Measurements from ENCODE around the gene CCDC141. TPM values are rescaled to one million over a fixed set of nuclear protein-coding genes. Genes with fewer than 3 reads are reported as not detected.

Gene CCDC141
- total RNA-seq, 6 donors from 2014 or later: 18.5 to 126 (median 58.5) TPM

DNA sequence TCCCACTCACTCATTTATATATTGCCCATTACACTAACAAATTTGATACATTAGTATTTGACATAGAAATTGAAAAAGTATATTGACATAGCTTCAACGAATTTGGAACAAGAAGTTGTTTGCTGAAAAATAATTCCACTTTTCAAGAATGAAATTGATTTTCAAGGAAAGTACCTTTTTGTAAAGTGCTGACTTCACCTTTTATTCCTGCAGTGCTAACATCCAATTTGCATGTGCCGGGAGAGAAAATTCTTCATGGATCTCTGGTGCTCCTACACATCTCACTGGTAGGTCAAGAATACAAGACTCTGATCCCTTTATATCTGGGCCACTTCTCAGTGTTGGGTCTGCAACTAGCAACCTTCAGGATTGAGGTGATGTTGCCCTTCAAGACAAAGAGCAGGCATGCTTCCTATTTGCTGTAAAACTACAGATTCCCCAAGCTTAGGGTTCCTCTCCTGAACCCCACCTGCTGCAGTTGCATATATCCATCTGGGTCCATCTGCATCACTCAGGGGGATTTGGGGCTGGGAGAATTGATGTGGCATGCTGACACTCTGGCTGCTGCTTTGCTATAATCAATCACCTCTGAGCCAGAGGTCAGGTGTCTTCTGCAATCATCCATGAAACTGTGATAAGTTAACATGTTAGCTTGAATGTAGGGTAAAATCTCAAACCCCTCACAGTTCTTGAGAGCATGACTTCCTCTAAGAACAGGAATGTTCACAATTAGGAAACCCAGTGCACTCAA lies 134.3 kb downstream of the CCDC141 start:
- DNase-seq (no peak), ATAC-seq (ENCODE audit: low FRiP score in 2 of 2) (no peak)
- Histone ChIP-seq H3K4me1 (peaks cover 0 to 6% (median 2%) of the 10 kb centered on the region in 4 donors), H3K4me3 (no peak overlapping the region), H3K36me3 (no peaks in the 10 kb centered on the region), H3K27me3 (no peaks in the 10 kb centered on the region), H3K27ac (no peak overlapping the region), H3K9me3 (no peaks in the 10 kb centered on the region)
- TF ChIP-seq POLR2AphosphoS5 (IDR thresholded peaks at IDR 0.05) (no peak), EP300 (IDR thresholded peaks at IDR 0.05) (no peak), POLR2A (IDR thresholded peaks at IDR 0.05) (no peak)
- TF ChIP-seq, protein P1, sequence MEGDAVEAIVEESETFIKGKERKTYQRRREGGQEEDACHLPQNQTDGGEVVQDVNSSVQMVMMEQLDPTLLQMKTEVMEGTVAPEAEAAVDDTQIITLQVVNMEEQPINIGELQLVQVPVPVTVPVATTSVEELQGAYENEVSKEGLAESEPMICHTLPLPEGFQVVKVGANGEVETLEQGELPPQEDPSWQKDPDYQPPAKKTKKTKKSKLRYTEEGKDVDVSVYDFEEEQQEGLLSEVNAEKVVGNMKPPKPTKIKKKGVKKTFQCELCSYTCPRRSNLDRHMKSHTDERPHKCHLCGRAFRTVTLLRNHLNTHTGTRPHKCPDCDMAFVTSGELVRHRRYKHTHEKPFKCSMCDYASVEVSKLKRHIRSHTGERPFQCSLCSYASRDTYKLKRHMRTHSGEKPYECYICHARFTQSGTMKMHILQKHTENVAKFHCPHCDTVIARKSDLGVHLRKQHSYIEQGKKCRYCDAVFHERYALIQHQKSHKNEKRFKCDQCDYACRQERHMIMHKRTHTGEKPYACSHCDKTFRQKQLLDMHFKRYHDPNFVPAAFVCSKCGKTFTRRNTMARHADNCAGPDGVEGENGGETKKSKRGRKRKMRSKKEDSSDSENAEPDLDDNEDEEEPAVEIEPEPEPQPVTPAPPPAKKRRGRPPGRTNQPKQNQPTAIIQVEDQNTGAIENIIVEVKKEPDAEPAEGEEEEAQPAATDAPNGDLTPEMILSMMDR (IDR thresholded peaks at IDR 0.05): no peak
- 51 to 62% methylated on average over 2 of the region's 2 CpGs for WGBS, 2 donors

DNA sequence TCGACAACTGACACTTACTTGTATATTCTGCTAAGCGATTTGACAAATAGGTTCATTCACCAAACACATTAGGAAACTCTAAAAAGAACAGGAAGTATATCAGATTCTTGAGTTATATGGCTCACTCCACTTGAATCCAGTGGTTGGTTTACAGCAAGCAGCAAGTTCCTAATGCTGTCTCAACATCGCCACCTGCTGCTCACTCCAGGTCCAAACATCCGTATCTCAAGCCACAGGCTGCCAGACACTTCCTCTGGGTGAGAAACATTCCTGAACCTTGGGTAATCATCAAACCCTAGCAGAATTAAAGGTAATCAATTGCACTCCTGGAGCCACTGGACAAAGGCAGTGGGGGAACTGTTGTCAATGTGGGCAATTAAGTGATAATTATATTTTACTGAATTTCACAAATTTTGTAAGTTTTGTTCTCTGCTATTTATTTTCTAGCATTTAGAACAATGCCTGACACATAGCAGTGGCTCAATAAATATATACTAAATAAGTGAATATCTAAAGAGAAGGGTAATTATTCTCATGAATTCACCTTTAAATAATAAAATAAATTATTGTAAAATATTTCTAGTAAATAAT lies 135.6 kb downstream of the CCDC141 start:
- Histone ChIP-seq H3K9me3 (no peaks in the 10 kb centered on the region), H3K27ac (no peak overlapping the region), H3K4me1 (peaks cover 0 to 6% (median 2%) of the 10 kb centered on the region in 4 donors), H3K27me3 (no peaks in the 10 kb centered on the region), H3K36me3 (no peaks in the 10 kb centered on the region), H3K4me3 (no peak overlapping the region)
- DNase-seq: peak in 1 of 2 donors; percentile 86
- 17 to 27% methylated on average over 4 of the region's 4 CpGs for WGBS, 2 donors
- no peak for TF ChIP-seq POLR2A (IDR thresholded peaks at IDR 0.05)
- no peak for TF ChIP-seq POLR2AphosphoS5 (IDR thresholded peaks at IDR 0.05)
- TF ChIP-seq, protein P1 (IDR thresholded peaks at IDR 0.05): peak; percentile 59 to 82 (median 66)
- ATAC-seq (ENCODE audit: low FRiP score in 2 of 2): peak; percentile 93 to 94

DNA sequence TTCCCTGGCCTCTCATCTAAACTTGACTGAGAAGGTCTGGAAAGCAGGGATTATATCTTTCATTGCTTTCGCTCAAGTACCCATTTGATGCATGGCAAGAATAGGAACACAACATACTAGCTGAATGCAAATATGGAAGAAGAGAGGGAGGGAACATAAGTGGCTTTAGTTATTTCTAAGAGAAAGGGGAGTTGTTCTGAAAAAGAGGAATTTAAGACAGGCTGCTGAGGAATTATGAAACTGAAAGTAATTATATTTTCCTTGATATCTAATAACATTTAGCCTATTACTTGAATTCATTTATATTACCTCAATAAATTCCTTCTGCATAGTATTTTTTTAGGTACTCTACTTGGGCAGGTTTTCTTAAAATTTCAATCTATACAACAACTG lies 136.9 kb downstream of the CCDC141 start:
- H3K36me3 ChIP-seq: no peaks in the 10 kb centered on the region
- H3K9me3 ChIP-seq: no peaks in the 10 kb centered on the region
- no peak overlapping the region for H3K4me3 ChIP-seq
- 93 to 100% methylated on average over 1 of the region's 1 CpG for WGBS, 2 donors
- H3K4me1 ChIP-seq: peaks cover 0 to 6% (median 2%) of the 10 kb centered on the region in 4 donors
- H3K27me3 ChIP-seq: no peaks in the 10 kb centered on the region
- no peak overlapping the region for H3K27ac ChIP-seq
- no peak for TF ChIP-seq EP300 (IDR thresholded peaks at IDR 0.05)
- TF ChIP-seq POLR2A (IDR thresholded peaks at IDR 0.05): no peak
- TF ChIP-seq, protein P1 (IDR thresholded peaks at IDR 0.05): no peak
- TF ChIP-seq POLR2AphosphoS5 (IDR thresholded peaks at IDR 0.05): no peak
- no peak for DNase-seq
- peak in 1 of 2 donors; percentile 60 for ATAC-seq (ENCODE audit: low FRiP score in 2 of 2)

DNA sequence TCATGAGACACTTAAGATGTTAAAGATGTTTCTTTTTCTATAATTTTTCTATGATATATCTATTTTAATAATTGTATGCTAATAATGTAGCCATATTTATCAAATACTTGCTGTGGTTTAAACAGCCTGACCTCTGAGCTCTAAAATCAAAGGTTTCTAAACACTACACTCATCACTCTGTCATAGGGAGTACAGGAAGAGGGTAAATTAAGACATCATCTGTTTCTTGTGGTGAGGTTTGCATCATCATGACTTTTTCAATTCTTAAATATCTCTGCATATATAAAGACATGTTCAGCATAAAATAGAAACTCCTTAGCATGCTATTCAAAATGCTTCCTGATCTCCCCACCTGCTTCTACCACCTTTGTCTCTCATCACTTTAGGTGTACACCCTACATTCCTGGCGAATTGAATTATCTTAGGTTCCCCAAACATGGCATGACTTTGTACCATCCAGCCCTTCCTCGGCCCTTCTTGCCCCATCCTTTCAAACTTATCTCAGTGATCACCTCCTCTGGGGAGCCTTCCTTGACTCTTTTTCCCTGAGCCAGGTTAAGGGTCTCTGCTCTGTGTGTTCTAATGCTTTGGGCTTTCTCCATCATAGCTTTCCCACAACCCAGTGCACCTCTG lies 137.4 kb downstream of the CCDC141 start:
- Histone ChIP-seq H3K9me3 (no peaks in the 10 kb centered on the region), H3K4me3 (no peak overlapping the region), H3K4me1 (peaks cover 0 to 6% (median 2%) of the 10 kb centered on the region in 4 donors), H3K36me3 (no peaks in the 10 kb centered on the region), H3K27me3 (no peaks in the 10 kb centered on the region), H3K27ac (no peak overlapping the region)
- DNase-seq (no peak), ATAC-seq (ENCODE audit: low FRiP score in 2 of 2) (no peak)
- no peak for TF ChIP-seq EP300 (IDR thresholded peaks at IDR 0.05)
- TF ChIP-seq POLR2AphosphoS5 (IDR thresholded peaks at IDR 0.05): no peak
- no peak for TF ChIP-seq POLR2A (IDR thresholded peaks at IDR 0.05)
- TF ChIP-seq, protein P1 (IDR thresholded peaks at IDR 0.05): no peak
- WGBS, 2 donors: 84 to 94% methylated on average over 2 of the region's 2 CpGs

Data from upper lobe of left lung (tissue), 6 donors.